ENCODE measurements around the gene DFFB.

DNA sequence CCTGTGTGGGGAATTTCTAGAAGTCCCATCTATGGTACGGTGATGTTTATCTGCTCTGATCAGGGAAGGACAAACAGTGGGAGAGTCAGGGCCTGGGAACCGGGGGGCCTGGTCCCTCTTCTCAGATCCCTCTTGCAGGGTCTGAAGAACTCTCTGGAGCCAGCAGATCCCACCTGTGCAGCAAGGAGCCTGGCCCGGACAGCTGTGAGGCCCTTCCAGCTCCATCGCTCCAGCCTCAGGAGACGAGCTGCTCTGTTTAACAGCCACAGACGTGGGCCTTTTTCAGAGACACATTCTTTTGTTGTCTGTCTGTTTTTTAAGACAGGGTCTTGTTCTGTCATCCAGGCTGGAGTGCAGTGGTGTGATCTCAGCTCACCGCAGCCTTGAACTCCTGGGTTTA, 28.3 kb downstream of the DFFB start:
- TF ChIP-seq, protein P1, sequence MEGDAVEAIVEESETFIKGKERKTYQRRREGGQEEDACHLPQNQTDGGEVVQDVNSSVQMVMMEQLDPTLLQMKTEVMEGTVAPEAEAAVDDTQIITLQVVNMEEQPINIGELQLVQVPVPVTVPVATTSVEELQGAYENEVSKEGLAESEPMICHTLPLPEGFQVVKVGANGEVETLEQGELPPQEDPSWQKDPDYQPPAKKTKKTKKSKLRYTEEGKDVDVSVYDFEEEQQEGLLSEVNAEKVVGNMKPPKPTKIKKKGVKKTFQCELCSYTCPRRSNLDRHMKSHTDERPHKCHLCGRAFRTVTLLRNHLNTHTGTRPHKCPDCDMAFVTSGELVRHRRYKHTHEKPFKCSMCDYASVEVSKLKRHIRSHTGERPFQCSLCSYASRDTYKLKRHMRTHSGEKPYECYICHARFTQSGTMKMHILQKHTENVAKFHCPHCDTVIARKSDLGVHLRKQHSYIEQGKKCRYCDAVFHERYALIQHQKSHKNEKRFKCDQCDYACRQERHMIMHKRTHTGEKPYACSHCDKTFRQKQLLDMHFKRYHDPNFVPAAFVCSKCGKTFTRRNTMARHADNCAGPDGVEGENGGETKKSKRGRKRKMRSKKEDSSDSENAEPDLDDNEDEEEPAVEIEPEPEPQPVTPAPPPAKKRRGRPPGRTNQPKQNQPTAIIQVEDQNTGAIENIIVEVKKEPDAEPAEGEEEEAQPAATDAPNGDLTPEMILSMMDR (conservative IDR thresholded peaks at IDR 0.05), result no peak
- TF ChIP-seq ZFX (IDR thresholded peaks at IDR 0.05), result no peak

Data from C4-2B (cell line).